ENCODE measurements around the gene DHX58.
"Not testable (repeated sequence)": the region's sequence is repeated elsewhere in the genome, so short reads cannot be mapped to it uniquely, and the experiment has no call there.

Gene DHX58

DNA sequence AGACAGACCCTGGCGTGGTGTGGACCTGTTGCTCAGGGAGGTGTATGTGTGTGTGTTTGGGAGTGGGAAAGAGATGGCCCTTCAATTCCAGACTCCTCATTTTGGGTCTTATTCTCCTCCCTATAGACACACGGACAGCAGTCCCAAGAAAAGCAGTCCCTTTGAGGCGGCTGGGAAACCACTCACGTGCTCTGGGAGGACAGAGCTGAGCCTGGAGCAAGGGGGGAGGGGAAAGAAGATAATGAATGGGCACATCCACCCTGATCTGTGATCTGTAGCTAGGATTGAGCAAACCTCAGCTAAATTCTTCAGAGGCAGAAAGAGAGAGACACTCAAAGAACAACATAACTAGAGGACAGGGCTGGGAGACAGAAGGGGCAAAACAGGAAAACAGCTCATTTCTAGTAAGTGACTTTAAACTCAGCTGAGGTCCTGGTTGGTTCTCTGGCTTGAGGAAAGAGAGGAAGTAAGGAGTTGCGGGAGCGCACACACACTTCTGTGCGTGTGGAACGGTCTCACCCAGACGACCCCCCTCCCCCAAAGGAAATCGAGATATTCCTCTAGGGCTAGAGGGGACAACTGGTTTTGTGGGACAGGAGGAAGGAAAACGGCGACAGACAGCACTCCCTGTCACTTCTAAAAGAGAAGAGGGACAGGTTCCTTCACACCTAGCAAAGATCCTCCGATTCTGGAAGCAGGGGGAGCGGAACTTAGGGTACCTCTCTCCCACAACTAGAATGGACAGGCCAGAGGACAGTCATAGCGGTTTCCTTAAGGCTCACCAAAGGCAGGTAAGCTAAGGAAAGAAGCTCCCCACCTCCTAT, 41.6 kb upstream of the DHX58 start (continued):
- TF ChIP-seq ZEB2 (tag by site-specific recombination; IDR thresholded peaks at IDR 0.05) = no peak
- no peak for TF ChIP-seq ZNF530 (tag by site-specific recombination; IDR thresholded peaks at IDR 0.05; ENCODE audit: low read depth)
- TF ChIP-seq, protein P1, sequence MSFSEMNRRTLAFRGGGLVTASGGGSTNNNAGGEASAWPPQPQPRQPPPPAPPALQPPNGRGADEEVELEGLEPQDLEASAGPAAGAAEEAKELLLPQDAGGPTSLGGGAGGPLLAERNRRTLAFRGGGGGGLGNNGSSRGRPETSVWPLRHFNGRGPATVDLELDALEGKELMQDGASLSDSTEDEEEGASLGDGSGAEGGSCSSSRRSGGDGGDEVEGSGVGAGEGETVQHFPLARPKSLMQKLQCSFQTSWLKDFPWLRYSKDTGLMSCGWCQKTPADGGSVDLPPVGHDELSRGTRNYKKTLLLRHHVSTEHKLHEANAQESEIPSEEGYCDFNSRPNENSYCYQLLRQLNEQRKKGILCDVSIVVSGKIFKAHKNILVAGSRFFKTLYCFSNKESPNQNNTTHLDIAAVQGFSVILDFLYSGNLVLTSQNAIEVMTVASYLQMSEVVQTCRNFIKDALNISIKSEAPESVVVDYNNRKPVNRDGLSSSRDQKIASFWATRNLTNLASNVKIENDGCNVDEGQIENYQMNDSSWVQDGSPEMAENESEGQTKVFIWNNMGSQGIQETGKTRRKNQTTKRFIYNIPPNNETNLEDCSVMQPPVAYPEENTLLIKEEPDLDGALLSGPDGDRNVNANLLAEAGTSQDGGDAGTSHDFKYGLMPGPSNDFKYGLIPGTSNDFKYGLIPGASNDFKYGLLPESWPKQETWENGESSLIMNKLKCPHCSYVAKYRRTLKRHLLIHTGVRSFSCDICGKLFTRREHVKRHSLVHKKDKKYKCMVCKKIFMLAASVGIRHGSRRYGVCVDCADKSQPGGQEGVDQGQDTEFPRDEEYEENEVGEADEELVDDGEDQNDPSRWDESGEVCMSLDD (tag by site-specific recombination; IDR thresholded peaks at IDR 0.05) = 0 out of 2 replicates have a peak, but pooled peaks have one; percentile 51
- 0 out of 2 replicates have a peak, but pooled peaks have one; percentile 37 for TF ChIP-seq ZNF76 (tag by site-specific recombination; IDR thresholded peaks at IDR 0.05; ENCODE audit: borderline replicate concordance, low read depth)

DNA sequence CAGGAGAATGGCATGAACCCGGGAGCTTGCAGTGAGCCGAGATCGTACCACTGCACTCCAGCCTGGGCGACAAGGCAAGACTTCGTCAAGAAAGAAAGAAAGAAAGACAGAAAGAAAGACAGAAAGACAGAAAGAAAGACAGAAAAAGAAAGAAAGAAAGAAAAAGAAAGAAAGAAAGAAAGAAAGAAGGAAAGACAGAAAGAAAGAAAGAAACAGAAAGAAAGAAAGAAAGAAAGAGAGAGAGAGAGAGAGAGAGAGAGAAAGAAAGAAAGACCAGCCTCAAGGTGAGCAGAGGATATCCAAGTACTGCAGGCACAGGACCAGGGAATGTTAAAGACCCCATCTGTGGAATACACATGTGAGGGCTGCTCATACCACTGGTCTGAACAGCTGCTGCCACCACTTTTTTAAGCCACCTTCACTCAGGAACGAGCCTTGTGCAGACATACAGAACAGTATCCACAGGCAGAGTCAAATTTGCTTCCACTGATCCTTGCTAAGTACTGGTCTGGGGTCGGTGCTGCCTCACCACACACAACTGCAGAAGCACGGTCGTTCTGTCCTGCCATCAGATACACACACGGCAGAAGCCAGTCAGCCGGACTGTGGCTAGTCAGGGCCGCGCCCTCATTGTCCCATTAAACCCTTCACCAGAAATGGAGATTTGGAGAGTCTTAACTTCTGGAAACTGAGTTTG, 34.5 kb upstream of the DHX58 start:
- Histone ChIP-seq H3K4me1 (ENCODE audit: control insufficient read depth, insufficient read depth, low read length) (peaks cover 9% of the 10 kb centered on the region), H3K27ac (ENCODE audit: extremely low read depth, low read depth, low read length) (no peak overlapping the region), H3K4me3 (ENCODE audit: low read depth, low read length) (no peak overlapping the region), H3K36me3 (ENCODE audit: control insufficient read depth in 2 of 2, insufficient read depth in 1 of 2, low read length in 2 of 2) (peaks cover 21 to 63% of the 10 kb centered on the region in 2 experiments), H3K9me3 (ENCODE audit: control insufficient read depth, insufficient read depth, low read depth, low read length) (no peaks in the 10 kb centered on the region)
- TF ChIP-seq ZNF596 (tag by site-specific recombination; IDR thresholded peaks at IDR 0.05) (peak; percentile 57), ZNF600 (tag by site-specific recombination; IDR thresholded peaks at IDR 0.05) (peak; percentile 68; the same call in 1 of the 2 replicates), ZNF366 (tag by site-specific recombination; conservative IDR thresholded peaks at IDR 0.05) (peak; percentile 96), ZNF423 (tag by site-specific recombination; IDR thresholded peaks at IDR 0.05) (no peak)
- ChIA-PET CTCF (no interaction called here), POLR2A (interaction anchor here (0.7 kb wide), 1 partner anchor 9 kb away, joined by 3 read pairs; no protein-coding TSS in a partner anchor)

GRCh38 chr17:42143138-42143537, 30.6 kb upstream of the DHX58 start:
- POLR2A ChIA-PET; H3K9me3 ChIP-seq (ENCODE audit: control insufficient read depth, insufficient read depth, low read depth, low read length); H3K4me3 ChIP-seq (ENCODE audit: low read depth, low read length); H3K4me1 ChIP-seq (ENCODE audit: control insufficient read depth, insufficient read depth, low read length); H3K27ac ChIP-seq (ENCODE audit: extremely low read depth, low read depth, low read length): not testable (repeated sequence)
- H3K36me3 ChIP-seq (ENCODE audit: control insufficient read depth in 2 of 2, insufficient read depth in 1 of 2, low read length in 2 of 2) = peaks cover 18 to 54% of the 10 kb centered on the region in 2 experiments
- CTCF ChIA-PET = interaction anchor here (1.3 to 1.6 kb wide), 2 partner anchors 20 to 39 kb away, joined by 5 read pairs; no protein-coding TSS in a partner anchor

DNA sequence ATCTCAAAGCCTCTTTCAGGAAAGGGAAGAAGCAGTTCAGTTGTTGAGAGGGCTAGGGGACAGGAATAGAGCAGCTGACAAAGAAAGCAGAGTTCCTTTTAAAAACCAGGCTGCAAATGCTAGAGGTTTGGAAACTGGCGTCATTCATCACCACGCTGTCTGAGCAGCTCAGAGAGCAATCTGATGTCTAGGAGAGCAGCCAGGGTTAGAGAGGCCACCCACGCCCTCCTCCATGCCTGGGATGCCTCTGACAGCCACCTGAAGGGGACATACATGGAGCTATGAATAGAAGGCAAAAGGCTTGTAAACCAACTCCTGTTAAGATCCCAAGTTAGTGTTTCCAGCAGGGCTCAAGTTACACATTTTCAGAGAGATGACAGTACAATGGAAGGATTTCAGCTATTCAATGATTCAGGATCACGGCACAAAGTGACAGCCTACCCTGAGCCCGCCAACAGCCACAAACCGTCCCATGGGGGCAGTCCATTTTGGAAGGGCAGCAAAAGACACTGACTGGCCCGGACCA, 29.9 kb upstream of the DHX58 start:
- Histone ChIP-seq H3K4me1 (ENCODE audit: control insufficient read depth, insufficient read depth, low read length) (peaks cover 9% of the 10 kb centered on the region), H3K27ac (ENCODE audit: extremely low read depth, low read depth, low read length) (peak overlapping the region; percentile 58; the same call in 1 of the 2 replicates), H3K36me3 (ENCODE audit: control insufficient read depth in 2 of 2, insufficient read depth in 1 of 2, low read length in 2 of 2) (peaks cover 13 to 49% of the 10 kb centered on the region in 2 experiments), H3K4me3 (ENCODE audit: low read depth, low read length) (no peak overlapping the region), H3K9me3 (ENCODE audit: control insufficient read depth, insufficient read depth, low read depth, low read length) (no peaks in the 10 kb centered on the region)
- ChIA-PET POLR2A (interaction anchor here (0.8 kb wide), 1 partner anchor 46 kb away, joined by 3 read pairs; no protein-coding TSS in a partner anchor), CTCF (interaction anchor here (0.6 to 1.6 kb wide), 3 partner anchors 21 to 479 kb away, joined by 3 to 5 read pairs (median 5); no protein-coding TSS in a partner anchor)
- TF ChIP-seq ZNF211 (tag by site-specific recombination; IDR thresholded peaks at IDR 0.05; ENCODE audit: low read depth) (no peak), ZNF175 (tag by site-specific recombination; IDR thresholded peaks at IDR 0.05) (no peak), ZNF629 (tag by site-specific recombination; IDR thresholded peaks at IDR 0.05) (peak; percentile 37; the same call in 1 of the 2 replicates), ZNF391 (tag by site-specific recombination; IDR thresholded peaks at IDR 0.05; ENCODE audit: borderline replicate concordance, low read depth) (no peak), HOXA7 (CRISPR knock-in tag; IDR thresholded peaks at IDR 0.05; ENCODE audit: borderline replicate concordance) (no peak), ZNF48 (tag by site-specific recombination; IDR thresholded peaks at IDR 0.05) (no peak), ZNF223 (tag by site-specific recombination; IDR thresholded peaks at IDR 0.05) (no peak), ZNF623 (tag by site-specific recombination; IDR thresholded peaks at IDR 0.05) (no peak), ZNF221 (tag by site-specific recombination; IDR thresholded peaks at IDR 0.05; ENCODE audit: borderline replicate concordance) (no peak), PRDM10 (tag by site-specific recombination; IDR thresholded peaks at IDR 0.05) (no peak)
- TF ChIP-seq, protein P2, sequence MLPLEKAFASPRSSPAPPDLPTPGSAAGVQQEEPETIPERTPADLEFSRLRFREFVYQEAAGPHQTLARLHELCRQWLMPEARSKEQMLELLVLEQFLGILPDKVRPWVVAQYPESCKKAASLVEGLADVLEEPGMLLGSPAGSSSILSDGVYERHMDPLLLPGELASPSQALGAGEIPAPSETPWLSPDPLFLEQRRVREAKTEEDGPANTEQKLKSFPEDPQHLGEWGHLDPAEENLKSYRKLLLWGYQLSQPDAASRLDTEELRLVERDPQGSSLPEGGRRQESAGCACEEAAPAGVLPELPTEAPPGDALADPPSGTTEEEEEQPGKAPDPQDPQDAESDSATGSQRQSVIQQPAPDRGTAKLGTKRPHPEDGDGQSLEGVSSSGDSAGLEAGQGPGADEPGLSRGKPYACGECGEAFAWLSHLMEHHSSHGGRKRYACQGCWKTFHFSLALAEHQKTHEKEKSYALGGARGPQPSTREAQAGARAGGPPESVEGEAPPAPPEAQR (tag by site-specific recombination; IDR thresholded peaks at IDR 0.05) = no peak
